ENCODE results near the gene OPRPN. TPM values are rescaled to one million over a fixed set of nuclear protein-coding genes. Genes with fewer than 3 reads are reported as not detected.

Gene OPRPN
- total RNA-seq, 1 donor from 2014 or later, result not detected

DNA sequence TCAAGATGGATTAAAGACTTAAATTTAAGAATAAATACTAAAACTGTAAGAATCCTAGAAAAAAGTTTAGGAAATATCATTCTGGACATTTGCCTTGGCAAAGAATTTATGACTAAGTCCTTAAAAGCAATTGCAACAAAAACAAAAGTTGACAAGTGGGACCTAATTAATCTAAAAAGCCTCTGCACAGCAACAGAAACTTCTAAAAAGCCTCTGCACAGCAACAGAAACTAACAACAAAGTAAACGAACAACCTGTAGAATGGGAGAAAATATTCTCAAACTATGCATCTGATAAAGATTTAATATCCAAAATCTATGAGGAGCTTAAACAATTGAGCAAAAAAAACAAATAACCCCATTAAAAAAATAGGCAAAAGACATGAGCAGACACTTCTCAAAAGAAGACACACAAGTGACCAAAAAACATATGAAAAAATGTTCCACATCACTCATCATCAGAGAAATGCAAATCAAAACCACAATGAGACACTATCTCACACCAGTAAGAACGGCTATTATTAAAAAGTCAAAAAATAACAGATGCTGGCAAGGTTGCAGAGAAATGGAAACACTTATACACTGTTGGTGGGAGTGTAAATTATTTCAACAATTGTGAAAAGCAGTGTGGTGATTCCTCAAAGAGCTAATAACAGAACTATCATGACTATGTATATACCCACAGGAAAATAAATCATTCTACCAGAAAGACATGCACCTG, 5.5 kb upstream of the OPRPN start:
- Histone ChIP-seq H3K4me3 (ENCODE audit: low read depth, low read length) (no peak overlapping the region), H3K36me3 (ENCODE audit: control insufficient read depth, insufficient read depth, low read length) (no peaks in the 10 kb centered on the region), H3K27me3 (ENCODE audit: control insufficient read depth, insufficient read depth, low read length) (no peaks in the 10 kb centered on the region)
- TF ChIP-seq, protein P1, sequence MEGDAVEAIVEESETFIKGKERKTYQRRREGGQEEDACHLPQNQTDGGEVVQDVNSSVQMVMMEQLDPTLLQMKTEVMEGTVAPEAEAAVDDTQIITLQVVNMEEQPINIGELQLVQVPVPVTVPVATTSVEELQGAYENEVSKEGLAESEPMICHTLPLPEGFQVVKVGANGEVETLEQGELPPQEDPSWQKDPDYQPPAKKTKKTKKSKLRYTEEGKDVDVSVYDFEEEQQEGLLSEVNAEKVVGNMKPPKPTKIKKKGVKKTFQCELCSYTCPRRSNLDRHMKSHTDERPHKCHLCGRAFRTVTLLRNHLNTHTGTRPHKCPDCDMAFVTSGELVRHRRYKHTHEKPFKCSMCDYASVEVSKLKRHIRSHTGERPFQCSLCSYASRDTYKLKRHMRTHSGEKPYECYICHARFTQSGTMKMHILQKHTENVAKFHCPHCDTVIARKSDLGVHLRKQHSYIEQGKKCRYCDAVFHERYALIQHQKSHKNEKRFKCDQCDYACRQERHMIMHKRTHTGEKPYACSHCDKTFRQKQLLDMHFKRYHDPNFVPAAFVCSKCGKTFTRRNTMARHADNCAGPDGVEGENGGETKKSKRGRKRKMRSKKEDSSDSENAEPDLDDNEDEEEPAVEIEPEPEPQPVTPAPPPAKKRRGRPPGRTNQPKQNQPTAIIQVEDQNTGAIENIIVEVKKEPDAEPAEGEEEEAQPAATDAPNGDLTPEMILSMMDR (IDR thresholded peaks at IDR 0.05; ENCODE audit: insufficient read depth, low read length, severe bottlenecking), result no peak
- DNase-seq (ENCODE audit: low read depth), result no peak
- FAIRE-seq, result no peak

DNA sequence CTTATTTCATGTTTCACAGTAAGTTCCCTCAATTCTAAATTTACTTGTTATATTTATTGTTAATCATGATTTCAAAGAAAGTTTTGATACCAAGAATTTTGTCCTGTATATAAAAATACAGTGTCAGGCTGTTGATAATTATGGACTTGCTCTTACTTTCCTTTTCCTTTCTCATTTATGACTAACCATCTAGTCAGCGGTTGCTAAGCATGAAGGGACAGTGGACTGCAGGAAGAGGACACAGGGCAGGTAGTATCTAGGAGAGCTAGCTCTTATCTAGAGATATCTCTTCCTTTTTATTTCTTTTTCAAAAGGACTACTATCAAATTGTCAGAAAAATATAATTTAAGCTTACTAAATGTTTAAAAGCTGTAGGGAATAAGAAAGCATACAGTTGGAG, 1.6 kb downstream of the OPRPN start:
- Histone ChIP-seq H3K36me3 (ENCODE audit: control insufficient read depth, insufficient read depth, low read length) (no peaks in the 10 kb centered on the region), H3K4me3 (ENCODE audit: low read depth, low read length) (no peak overlapping the region), H3K27me3 (ENCODE audit: control insufficient read depth, insufficient read depth, low read length) (no peaks in the 10 kb centered on the region)
- DNase-seq (ENCODE audit: low read depth) (peak; percentile 63), FAIRE-seq (no peak)
- TF ChIP-seq, protein P1 (IDR thresholded peaks at IDR 0.05; ENCODE audit: insufficient read depth, low read length, severe bottlenecking), result no peak

DNA sequence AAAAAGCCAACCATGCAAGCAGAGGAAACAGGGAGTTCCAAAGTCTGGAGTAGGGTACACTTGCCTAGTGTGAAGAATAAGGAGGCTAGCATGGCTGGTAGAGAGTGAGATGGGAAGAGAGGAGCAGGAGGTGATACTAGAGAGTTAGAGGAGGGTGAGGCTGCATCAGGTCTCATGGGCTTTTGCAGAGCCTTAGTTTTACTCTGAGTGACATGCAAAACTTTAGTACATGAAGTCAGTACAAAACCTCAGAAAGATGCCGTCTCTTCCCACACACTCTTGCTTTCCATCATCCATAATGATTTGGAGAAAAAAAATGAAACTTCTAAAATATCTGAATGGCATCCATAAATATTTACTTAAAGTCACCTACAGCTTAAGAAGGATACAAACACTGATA, 5.0 kb downstream of the OPRPN start:
- DNase-seq (ENCODE audit: low read depth) (no peak), FAIRE-seq (no peak)
- Histone ChIP-seq H3K4me3 (ENCODE audit: low read depth, low read length) (no peak overlapping the region), H3K27me3 (ENCODE audit: control insufficient read depth, insufficient read depth, low read length) (no peaks in the 10 kb centered on the region), H3K36me3 (ENCODE audit: control insufficient read depth, insufficient read depth, low read length) (no peaks in the 10 kb centered on the region)
- TF ChIP-seq, protein P1 (IDR thresholded peaks at IDR 0.05; ENCODE audit: insufficient read depth, low read length, severe bottlenecking), result no peak

DNA sequence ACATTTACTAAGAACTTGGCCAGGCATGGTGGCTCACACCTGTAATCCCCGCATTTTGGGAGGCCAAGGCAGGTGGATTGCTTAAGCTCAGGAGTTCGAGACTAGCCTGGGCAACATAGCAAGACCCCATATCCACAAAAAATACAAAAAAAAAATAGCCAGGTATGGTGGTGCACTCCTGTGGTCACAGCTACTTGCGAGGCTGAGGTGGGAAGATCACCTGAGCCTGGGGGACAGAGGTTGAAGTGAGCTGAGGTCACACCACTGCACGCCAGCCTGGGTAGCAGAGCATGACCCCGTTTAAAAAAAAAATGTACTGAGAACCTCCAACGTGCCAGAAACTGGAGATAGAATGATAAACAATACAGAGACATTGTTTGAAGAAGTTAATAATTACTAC, 8.0 kb downstream of the OPRPN start:
- DNase-seq (ENCODE audit: low read depth), result no peak
- no peak for FAIRE-seq
- TF ChIP-seq, protein P1 (IDR thresholded peaks at IDR 0.05; ENCODE audit: insufficient read depth, low read length, severe bottlenecking), result no peak

DNA sequence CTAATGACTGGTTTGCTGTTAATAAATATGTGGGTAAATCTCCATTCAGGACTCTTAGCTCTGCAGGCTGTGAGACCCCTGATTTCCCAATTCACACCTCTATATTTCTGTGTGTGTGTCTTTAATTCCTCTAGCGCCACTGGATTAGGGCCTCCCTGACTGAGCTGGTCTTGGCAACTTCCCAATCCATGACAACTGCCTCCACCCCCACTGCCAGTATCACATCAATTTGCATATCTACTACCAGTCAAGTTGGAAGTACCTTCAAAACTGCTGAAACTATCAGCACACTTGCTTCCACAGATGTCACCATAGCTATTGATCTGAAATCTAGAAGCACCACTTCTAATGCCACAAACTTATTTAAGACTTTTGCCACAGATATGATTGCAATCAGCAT, 27.6 kb downstream of the OPRPN start:
- TF ChIP-seq, protein P1 (IDR thresholded peaks at IDR 0.05; ENCODE audit: insufficient read depth, low read length, severe bottlenecking), result no peak
- no peaks in the 10 kb centered on the region for H3K27me3 ChIP-seq (ENCODE audit: control insufficient read depth, insufficient read depth, low read length)
- H3K36me3 ChIP-seq (ENCODE audit: control insufficient read depth, insufficient read depth, low read length), result no peaks in the 10 kb centered on the region
- H3K4me3 ChIP-seq (ENCODE audit: low read depth, low read length), result no peak overlapping the region
- FAIRE-seq, result no peak
- peak; percentile 8 for DNase-seq (ENCODE audit: low read depth)

More for the DNA sequence above, 8.0 kb downstream of the OPRPN start:
- H3K4me3 ChIP-seq (ENCODE audit: low read depth, low read length), result no peak overlapping the region
- H3K36me3 ChIP-seq (ENCODE audit: control insufficient read depth, insufficient read depth, low read length), result no peaks in the 10 kb centered on the region
- H3K27me3 ChIP-seq (ENCODE audit: control insufficient read depth, insufficient read depth, low read length), result no peaks in the 10 kb centered on the region

DNA sequence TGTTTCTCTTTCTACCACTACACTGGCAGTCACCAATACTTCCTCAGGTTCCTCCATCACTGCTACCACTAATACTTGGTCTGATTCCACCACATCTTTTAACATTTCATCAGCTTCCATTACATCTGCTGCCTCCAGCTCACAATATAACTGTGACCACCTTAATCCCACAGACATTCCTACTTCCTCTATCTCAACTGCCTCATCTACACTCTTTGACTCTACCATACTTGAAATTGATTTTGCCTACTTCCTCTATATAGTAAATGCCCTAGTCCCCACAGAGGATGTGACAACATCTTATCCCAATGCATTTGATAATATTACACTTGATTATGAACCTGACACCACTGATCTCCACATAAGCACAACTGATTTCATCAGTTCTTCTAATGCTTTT, 29.0 kb downstream of the OPRPN start:
- H3K4me3 ChIP-seq (ENCODE audit: low read depth, low read length), result no peak overlapping the region
- TF ChIP-seq, protein P1 (IDR thresholded peaks at IDR 0.05; ENCODE audit: insufficient read depth, low read length, severe bottlenecking), result no peak
- FAIRE-seq (no peak), DNase-seq (ENCODE audit: low read depth) (no peak)
- no peaks in the 10 kb centered on the region for H3K27me3 ChIP-seq (ENCODE audit: control insufficient read depth, insufficient read depth, low read length)
- no peaks in the 10 kb centered on the region for H3K36me3 ChIP-seq (ENCODE audit: control insufficient read depth, insufficient read depth, low read length)
